Ishikawa (cell line): ENCODE results near the gene EPAS1.

Experiments used
- CEBPB ChIP-seq: IDR thresholded peaks from 2 replicates; pipeline ENCODE4 v1.6.1; 2012
- CREB1 ChIP-seq: IDR thresholded peaks from 2 replicates; pipeline ENCODE4 v1.6.1; 2012; ENCODE audit warnings: low read depth
- EGR1 ChIP-seq: IDR thresholded peaks from 2 replicates; pipeline ENCODE4 v1.6.1; 2012
- EP300 ChIP-seq: IDR thresholded peaks from 2 replicates; pipeline ENCODE4 v1.6.1; 2012; ENCODE audit warnings: borderline replicate concordance
- FOXM1 ChIP-seq: IDR thresholded peaks from 2 replicates; pipeline ENCODE4 v1.6.1; 2012; ENCODE audit warnings: low read depth, borderline replicate concordance
- NFIC ChIP-seq: IDR thresholded peaks from 2 replicates; pipeline ENCODE4 v1.6.1; 2012
- RAD21 ChIP-seq: IDR thresholded peaks from 2 replicates; pipeline ENCODE4 v1.6.1; 2012; ENCODE audit warnings: low read depth
- TAF1 ChIP-seq: IDR thresholded peaks from 2 replicates; pipeline ENCODE4 v1.6.1; 2012; ENCODE audit warnings: low read depth, mild to moderate bottlenecking
- TCF12 ChIP-seq: IDR thresholded peaks from 2 replicates; pipeline ENCODE4 v1.6.1; 2012; ENCODE audit warnings: low read depth
- TEAD4 ChIP-seq: IDR thresholded peaks from 2 replicates; pipeline ENCODE4 v1.6.1; 2012
- YY1 ChIP-seq: IDR thresholded peaks from 2 replicates; pipeline ENCODE4 v1.6.1; 2012; ENCODE audit warnings: low read depth
- ZBTB7A ChIP-seq: IDR thresholded peaks from 2 replicates; pipeline ENCODE4 v1.6.1; 2012; ENCODE audit warnings: low read depth
- TF ChIP-seq, protein P1 (sequence below): IDR thresholded peaks from 2 replicates; pipeline ENCODE4 v1.6.1; 2012
- TF ChIP-seq, protein P2 (sequence below): IDR thresholded peaks from 2 replicates; pipeline ENCODE4 v1.6.1; 2012; ENCODE audit warnings: low read depth, mild to moderate bottlenecking
- TF ChIP-seq, protein P3 (sequence below): IDR thresholded peaks from 2 replicates; pipeline ENCODE4 v1.6.1; 2012

EPAS1 gene

GRCh38 chr2:46414701-46415100 lies 117.5 kb downstream of the EPAS1 start:
- TF ChIP-seq TAF1 (no peak), TEAD4 (no peak), CEBPB (no peak), FOXM1 (no peak), YY1 (no peak), TCF12 (no peak), CREB1 (no peak)
- TF ChIP-seq, protein P1, sequence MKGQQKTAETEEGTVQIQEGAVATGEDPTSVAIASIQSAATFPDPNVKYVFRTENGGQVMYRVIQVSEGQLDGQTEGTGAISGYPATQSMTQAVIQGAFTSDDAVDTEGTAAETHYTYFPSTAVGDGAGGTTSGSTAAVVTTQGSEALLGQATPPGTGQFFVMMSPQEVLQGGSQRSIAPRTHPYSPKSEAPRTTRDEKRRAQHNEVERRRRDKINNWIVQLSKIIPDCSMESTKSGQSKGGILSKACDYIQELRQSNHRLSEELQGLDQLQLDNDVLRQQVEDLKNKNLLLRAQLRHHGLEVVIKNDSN = no peak

GRCh38 chr2:46416280-46416679 lies 119.1 kb downstream of the EPAS1 start:
- TF ChIP-seq NFIC (no peak), EP300 (no peak), TAF1 (no peak)
- TF ChIP-seq, protein P2, sequence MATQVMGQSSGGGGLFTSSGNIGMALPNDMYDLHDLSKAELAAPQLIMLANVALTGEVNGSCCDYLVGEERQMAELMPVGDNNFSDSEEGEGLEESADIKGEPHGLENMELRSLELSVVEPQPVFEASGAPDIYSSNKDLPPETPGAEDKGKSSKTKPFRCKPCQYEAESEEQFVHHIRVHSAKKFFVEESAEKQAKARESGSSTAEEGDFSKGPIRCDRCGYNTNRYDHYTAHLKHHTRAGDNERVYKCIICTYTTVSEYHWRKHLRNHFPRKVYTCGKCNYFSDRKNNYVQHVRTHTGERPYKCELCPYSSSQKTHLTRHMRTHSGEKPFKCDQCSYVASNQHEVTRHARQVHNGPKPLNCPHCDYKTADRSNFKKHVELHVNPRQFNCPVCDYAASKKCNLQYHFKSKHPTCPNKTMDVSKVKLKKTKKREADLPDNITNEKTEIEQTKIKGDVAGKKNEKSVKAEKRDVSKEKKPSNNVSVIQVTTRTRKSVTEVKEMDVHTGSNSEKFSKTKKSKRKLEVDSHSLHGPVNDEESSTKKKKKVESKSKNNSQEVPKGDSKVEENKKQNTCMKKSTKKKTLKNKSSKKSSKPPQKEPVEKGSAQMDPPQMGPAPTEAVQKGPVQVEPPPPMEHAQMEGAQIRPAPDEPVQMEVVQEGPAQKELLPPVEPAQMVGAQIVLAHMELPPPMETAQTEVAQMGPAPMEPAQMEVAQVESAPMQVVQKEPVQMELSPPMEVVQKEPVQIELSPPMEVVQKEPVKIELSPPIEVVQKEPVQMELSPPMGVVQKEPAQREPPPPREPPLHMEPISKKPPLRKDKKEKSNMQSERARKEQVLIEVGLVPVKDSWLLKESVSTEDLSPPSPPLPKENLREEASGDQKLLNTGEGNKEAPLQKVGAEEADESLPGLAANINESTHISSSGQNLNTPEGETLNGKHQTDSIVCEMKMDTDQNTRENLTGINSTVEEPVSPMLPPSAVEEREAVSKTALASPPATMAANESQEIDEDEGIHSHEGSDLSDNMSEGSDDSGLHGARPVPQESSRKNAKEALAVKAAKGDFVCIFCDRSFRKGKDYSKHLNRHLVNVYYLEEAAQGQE = no peak

- TF ChIP-seq CEBPB (no peak), EGR1 (no peak), ZBTB7A (no peak), NFIC (no peak), TCF12 (no peak), CREB1 (no peak), TEAD4 (no peak), RAD21 (no peak), TAF1 (no peak), FOXM1 (no peak)
- TF ChIP-seq, protein P3, sequence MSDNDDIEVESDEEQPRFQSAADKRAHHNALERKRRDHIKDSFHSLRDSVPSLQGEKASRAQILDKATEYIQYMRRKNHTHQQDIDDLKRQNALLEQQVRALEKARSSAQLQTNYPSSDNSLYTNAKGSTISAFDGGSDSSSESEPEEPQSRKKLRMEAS = no peak
- TF ChIP-seq, protein P2 = no peak
- TF ChIP-seq, protein P1 = no peak
Measured at GRCh38 chr2:46416739-46417403, 119.7 kb downstream of the EPAS1 start.

DNA sequence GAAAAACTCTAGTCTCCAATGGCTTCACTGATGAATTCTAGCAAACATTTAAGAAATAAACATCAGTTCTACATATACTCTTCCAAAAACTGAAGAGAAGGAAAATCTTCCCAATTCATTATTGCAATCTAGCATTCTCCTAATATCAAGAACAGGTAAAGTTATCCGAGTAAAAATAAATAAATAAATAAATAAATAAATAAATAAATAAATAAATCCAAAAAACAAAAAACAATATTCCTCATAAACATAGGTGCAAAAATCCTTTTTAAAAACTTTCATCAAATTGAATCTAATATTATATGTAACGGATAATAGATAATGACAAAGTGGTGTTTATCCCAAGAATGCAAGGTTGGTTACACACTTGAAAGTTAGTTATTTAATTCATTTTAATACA lies 123.7 kb downstream of the EPAS1 start:
- no peak for TF ChIP-seq CEBPB
- TF ChIP-seq TCF12 = no peak
- TF ChIP-seq TEAD4 = no peak
- TF ChIP-seq, protein P2 = no peak
- TF ChIP-seq RAD21 = no peak
- TF ChIP-seq EP300 = no peak
- TF ChIP-seq, protein P1 = no peak
- TF ChIP-seq FOXM1 = no peak
- no peak for TF ChIP-seq NFIC
- no peak for TF ChIP-seq CREB1
- no peak for TF ChIP-seq EGR1
- no peak for TF ChIP-seq YY1
- no peak for TF ChIP-seq TAF1
- TF ChIP-seq, protein P3 = no peak
- no peak for TF ChIP-seq ZBTB7A
